ENCODE measurements around the gene CPB1.

The CPB1 gene

DNA sequence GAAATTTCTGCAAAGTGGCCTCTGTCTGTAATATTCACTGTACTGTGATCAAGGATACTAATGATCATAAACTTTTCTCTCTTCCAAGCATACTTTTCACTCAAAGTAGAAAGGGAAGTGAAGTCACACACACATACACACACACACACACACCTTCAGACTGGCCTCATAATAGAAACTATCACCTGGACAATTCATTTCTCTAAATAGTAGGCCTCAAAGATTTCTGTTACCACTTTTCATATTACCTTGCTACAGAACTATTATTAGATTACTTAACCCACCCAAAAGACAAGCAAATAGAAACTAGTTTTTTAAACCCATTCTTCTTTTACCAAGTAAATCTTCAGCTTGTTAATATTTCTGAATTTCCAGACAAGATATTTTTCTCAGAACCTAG, 12.2 kb downstream of the CPB1 start:
- TF ChIP-seq ZFX (IDR thresholded peaks at IDR 0.05; ENCODE audit: borderline replicate concordance), result no peak
- TF ChIP-seq, protein P1, sequence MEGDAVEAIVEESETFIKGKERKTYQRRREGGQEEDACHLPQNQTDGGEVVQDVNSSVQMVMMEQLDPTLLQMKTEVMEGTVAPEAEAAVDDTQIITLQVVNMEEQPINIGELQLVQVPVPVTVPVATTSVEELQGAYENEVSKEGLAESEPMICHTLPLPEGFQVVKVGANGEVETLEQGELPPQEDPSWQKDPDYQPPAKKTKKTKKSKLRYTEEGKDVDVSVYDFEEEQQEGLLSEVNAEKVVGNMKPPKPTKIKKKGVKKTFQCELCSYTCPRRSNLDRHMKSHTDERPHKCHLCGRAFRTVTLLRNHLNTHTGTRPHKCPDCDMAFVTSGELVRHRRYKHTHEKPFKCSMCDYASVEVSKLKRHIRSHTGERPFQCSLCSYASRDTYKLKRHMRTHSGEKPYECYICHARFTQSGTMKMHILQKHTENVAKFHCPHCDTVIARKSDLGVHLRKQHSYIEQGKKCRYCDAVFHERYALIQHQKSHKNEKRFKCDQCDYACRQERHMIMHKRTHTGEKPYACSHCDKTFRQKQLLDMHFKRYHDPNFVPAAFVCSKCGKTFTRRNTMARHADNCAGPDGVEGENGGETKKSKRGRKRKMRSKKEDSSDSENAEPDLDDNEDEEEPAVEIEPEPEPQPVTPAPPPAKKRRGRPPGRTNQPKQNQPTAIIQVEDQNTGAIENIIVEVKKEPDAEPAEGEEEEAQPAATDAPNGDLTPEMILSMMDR (IDR thresholded peaks at IDR 0.05), result no peak
- no peak overlapping the region for H3K27ac ChIP-seq

DNA sequence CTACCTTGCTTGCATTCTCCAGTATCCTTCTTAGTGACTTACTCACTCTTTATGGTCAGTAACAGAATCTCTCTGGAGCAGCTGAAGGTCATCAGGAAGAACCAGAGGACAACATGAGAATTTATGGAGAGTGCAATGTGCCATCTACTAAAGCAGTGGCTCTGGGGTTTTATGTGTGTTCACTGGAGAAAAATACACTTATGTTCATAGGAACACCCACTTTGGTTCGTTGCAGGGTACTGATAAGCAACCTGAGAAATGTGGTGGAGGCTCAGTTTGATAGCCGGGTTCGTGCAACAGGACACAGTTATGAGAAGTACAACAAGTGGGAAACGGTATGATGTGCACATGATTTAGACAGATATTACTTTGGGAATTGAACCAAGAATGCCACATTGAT, 12.8 kb downstream of the CPB1 start:
- TF ChIP-seq ZFX (IDR thresholded peaks at IDR 0.05; ENCODE audit: borderline replicate concordance), result no peak
- TF ChIP-seq, protein P1 (IDR thresholded peaks at IDR 0.05), result no peak

DNA sequence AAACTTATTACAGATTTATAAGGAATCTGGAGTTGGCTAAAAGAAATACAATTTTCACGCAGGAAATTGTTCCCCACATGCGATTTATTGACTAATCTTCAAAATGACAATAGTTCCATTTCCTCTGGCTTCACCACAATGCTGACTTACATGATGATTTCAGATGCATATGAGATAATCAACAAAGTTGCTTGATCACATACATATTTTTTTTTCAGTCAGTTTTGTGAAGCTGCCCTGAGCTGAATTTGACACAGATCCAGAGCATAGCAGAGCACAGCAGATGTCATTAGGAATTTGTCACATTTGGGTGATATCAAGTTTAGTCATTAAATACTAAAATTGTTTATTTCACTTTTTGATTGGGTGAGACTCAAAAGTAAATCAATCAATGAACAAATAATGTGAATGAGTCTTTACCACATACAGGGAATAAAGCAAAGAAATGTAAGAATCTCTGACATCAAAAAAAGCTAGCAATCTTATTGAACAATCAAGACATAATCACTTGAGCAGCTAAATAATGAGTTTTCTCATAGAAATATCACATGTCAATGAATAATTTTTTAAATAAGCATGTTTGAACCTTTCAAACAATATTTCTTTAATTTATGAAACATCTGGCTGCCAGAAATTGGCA, 18.3 kb downstream of the CPB1 start:
- H3K27ac ChIP-seq, result no peak overlapping the region
- no peak for TF ChIP-seq ZFX (IDR thresholded peaks at IDR 0.05; ENCODE audit: borderline replicate concordance)
- TF ChIP-seq, protein P1 (IDR thresholded peaks at IDR 0.05), result no peak

More for the DNA sequence above, 12.8 kb downstream of the CPB1 start:
- H3K27ac ChIP-seq, result no peak overlapping the region

DNA sequence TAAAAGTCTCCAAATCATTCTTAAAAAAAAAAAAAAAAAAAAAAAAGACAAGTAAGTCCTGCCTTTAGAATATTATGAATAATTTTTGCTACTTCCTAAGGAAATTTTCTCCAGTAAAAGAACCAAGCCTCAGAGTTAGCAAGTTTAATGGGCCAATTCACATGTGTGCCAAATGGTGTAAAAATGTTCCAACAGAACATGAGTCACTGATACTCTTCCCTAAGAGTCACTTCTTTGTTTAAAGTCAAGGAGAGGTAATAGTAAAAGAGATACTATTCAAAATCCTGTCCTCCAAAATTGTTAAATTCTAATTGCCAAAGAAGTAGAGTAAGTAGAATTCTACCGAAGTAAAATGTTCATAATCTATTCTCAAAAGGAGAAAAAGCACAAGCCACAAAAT, 19.7 kb downstream of the CPB1 start:
- no peak overlapping the region for H3K27ac ChIP-seq
- TF ChIP-seq, protein P1 (IDR thresholded peaks at IDR 0.05), result no peak
- no peak for TF ChIP-seq ZFX (IDR thresholded peaks at IDR 0.05; ENCODE audit: borderline replicate concordance)

DNA sequence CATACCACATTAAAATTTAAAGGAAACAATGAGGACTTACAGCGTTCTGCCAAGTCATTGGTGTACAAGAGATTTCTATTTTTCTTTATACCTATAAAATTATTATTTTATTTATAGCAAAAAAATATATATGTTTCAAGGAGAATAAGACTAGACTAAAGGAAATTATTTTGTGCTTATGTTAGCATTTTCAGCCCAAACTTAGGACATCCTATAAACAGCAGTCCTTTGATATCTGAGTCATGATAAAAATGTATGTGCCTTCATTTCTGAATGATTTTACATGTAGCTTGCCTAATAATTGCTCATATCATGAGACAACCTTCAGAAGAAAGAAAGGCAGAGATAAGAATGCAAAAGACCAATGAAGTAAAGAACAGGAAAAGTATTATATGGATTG, 20.8 kb downstream of the CPB1 start:
- H3K27ac ChIP-seq, result no peak overlapping the region
- no peak for TF ChIP-seq ZFX (IDR thresholded peaks at IDR 0.05; ENCODE audit: borderline replicate concordance)
- TF ChIP-seq, protein P1 (IDR thresholded peaks at IDR 0.05), result no peak

DNA sequence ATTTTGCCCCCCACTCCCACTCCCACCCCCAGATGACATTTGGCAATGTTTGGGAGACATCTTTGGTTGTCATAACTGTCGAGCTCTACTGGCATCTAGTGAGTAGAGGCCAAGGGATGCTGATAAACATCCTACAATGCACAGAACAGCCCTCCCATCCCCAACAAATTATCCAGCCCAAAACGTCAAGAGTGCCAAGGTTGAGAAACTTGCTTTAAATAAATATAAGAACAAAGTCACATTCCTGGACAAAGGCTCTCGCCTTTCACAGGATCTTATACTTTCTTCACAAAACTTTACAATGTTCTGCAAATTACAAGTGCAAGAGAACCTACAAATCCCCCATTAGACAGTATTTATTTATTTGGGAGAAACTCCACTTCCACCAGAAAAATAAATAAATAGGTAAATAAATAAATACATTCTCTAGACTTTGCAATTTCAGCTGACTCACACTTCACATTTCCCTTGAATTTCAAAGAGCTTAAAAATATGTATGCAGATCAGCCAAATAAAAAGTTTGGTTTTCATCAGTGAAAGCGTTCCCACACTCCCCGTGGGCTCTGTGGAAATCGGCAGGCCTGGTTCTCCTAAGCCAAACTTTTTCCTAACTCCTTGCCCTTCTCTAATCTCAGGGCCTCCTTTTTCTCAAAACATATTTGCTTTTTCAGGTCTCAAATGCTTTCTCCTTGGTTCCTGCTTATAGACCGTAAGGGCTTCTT, 24.8 kb downstream of the CPB1 start:
- H3K27ac ChIP-seq, result no peak overlapping the region
- TF ChIP-seq, protein P1 (IDR thresholded peaks at IDR 0.05), result no peak
- TF ChIP-seq ZFX (IDR thresholded peaks at IDR 0.05; ENCODE audit: borderline replicate concordance), result no peak

DNA sequence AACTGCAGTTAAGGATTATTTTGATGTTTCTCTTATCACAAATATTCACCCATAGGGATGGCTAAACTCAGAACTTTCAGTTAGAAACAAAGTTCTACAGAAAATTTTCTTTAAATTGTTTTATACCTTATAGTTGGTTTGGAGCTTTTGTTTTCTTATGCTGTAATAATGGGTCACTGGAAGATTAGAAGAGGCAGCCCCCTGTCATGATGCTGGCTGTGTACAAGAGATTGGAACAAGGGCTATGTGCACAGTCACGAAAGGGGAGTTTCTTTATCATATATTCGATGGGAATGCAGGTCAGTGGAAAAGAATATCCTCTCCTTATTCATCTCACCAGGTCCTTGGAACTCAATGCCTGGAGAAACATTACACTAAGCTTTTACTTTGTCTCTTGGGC, 25.5 kb downstream of the CPB1 start:
- H3K27ac ChIP-seq, result no peak overlapping the region
- TF ChIP-seq, protein P1 (IDR thresholded peaks at IDR 0.05), result no peak
- no peak for TF ChIP-seq ZFX (IDR thresholded peaks at IDR 0.05; ENCODE audit: borderline replicate concordance)
